SU-DHL-6 (cell line): ENCODE measurements around the gene ACACB.

Source experiments
- EZH2phosphoT487 ChIP-seq: fragments of 200-600 bp; sonication (generic), shearing (Covaris generic); conservative IDR thresholded peaks from 2 replicates; pipeline ENCODE4 v1.6.1; 2018; ENCODE audit warnings: mild to moderate bottlenecking, antibody characterized with exemption, low read length, moderate library complexity, mixed read lengths
- TF ChIP-seq, protein P1 (sequence below): fragments of 200-600 bp; sonication (generic); IDR thresholded peaks from one replicate; pipeline ENCODE4 v1.5.1; 2017; ENCODE audit warnings: antibody characterized with exemption, mild to moderate bottlenecking, low read length, moderate library complexity; ENCODE audit not compliant: insufficient read depth, poor library complexity, severe bottlenecking

GRCh38 chr12:109169262-109169661 lies 52.9 kb downstream of the ACACB start:
- TF ChIP-seq, protein P1, sequence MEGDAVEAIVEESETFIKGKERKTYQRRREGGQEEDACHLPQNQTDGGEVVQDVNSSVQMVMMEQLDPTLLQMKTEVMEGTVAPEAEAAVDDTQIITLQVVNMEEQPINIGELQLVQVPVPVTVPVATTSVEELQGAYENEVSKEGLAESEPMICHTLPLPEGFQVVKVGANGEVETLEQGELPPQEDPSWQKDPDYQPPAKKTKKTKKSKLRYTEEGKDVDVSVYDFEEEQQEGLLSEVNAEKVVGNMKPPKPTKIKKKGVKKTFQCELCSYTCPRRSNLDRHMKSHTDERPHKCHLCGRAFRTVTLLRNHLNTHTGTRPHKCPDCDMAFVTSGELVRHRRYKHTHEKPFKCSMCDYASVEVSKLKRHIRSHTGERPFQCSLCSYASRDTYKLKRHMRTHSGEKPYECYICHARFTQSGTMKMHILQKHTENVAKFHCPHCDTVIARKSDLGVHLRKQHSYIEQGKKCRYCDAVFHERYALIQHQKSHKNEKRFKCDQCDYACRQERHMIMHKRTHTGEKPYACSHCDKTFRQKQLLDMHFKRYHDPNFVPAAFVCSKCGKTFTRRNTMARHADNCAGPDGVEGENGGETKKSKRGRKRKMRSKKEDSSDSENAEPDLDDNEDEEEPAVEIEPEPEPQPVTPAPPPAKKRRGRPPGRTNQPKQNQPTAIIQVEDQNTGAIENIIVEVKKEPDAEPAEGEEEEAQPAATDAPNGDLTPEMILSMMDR = no peak
- no peak for TF ChIP-seq EZH2phosphoT487
